Measurements from ENCODE around the gene KIF27.
"Not testable (repeated sequence)": the region's sequence is repeated elsewhere in the genome, so short reads cannot be mapped to it uniquely, and the experiment has no call there.

The KIF27 gene, protein sequence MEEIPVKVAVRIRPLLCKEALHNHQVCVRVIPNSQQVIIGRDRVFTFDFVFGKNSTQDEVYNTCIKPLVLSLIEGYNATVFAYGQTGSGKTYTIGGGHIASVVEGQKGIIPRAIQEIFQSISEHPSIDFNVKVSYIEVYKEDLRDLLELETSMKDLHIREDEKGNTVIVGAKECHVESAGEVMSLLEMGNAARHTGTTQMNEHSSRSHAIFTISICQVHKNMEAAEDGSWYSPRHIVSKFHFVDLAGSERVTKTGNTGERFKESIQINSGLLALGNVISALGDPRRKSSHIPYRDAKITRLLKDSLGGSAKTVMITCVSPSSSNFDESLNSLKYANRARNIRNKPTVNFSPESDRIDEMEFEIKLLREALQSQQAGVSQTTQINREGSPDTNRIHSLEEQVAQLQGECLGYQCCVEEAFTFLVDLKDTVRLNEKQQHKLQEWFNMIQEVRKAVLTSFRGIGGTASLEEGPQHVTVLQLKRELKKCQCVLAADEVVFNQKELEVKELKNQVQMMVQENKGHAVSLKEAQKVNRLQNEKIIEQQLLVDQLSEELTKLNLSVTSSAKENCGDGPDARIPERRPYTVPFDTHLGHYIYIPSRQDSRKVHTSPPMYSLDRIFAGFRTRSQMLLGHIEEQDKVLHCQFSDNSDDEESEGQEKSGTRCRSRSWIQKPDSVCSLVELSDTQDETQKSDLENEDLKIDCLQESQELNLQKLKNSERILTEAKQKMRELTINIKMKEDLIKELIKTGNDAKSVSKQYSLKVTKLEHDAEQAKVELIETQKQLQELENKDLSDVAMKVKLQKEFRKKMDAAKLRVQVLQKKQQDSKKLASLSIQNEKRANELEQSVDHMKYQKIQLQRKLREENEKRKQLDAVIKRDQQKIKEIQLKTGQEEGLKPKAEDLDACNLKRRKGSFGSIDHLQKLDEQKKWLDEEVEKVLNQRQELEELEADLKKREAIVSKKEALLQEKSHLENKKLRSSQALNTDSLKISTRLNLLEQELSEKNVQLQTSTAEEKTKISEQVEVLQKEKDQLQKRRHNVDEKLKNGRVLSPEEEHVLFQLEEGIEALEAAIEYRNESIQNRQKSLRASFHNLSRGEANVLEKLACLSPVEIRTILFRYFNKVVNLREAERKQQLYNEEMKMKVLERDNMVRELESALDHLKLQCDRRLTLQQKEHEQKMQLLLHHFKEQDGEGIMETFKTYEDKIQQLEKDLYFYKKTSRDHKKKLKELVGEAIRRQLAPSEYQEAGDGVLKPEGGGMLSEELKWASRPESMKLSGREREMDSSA (N-terminal part only)

GRCh38 chr9:83920927-83921707, at the start of gene KIF27:
Gene KIF27, minus strand, starts transcription at chr9:83921432. Its CDS starts 5,841 bp downstream, at chr9:83915591.
- FAIRE-seq, result peak; percentile 74

GRCh38 chr9:83969602-83970001, 48.4 kb upstream of the KIF27 start:
- FAIRE-seq, result no peak

GRCh38 chr9:83967073-83967472, 45.8 kb upstream of the KIF27 start:
- FAIRE-seq, result no peak

DNA sequence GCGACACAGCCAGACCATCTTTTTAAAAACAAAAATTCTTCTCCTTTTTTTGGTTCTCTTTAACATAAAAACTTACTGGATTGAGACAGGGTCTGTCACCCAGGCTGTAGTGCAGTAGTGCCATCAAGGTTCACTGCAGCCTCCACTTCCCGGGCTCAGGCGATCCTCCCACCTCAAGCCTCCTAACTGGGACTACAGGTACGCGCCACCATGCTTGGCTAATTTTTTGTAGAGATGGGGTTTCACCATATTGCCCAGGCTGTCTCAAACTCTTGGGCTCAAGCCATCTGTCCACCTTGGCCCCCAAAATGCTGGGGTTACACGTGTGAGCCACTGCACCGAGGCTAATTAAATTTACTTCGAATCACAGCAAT, 45.0 kb upstream of the KIF27 start:
- no peak for FAIRE-seq

GRCh38 chr9:83965350-83966208, 44.3 kb upstream of the KIF27 start:
- no peak for FAIRE-seq

- no peak for FAIRE-seq
Observed at GRCh38 chr9:83964973-83965349, 43.7 kb upstream of the KIF27 start.

GRCh38 chr9:83962165-83962564, 40.9 kb upstream of the KIF27 start:
- no peak for FAIRE-seq

- FAIRE-seq, result no peak
Observed at GRCh38 chr9:83960991-83961390, 39.8 kb upstream of the KIF27 start.

DNA sequence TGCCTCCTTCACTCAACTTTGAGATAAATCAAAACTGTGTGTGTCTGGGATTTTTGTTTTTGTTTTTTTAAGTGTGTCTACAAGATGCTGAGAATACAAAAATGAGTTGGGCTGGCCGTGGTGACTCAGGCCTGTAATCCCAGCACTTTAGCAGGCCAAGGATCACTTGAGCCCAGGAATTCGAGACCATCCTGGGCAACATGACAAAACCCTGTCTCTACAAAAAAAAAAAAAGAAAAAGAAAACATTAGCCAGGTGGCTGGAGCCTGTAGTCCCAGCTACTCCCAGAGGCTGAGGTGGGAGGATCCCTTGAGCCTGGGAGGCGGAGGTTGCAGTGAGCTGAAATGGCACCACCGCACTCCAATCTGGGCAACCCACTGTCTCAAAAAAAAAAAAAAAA, 37.8 kb upstream of the KIF27 start:
- peak; percentile 8 for FAIRE-seq

DNA sequence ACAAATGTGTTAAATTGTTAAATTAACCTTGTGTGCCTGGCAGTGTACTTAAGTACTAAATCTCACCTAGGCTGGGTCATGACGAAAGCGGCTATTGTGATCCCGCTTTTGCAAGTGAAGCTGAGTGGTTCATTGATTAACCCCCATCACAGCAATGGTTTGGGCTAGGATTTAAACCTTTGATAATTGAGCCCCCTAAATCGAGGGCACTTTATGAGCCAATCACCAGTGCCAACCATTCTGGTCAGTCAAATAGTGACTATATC, 35.9 kb upstream of the KIF27 start:
- FAIRE-seq, result no peak

- no peak for FAIRE-seq
Observed at GRCh38 chr9:83956436-83957247, 35.4 kb upstream of the KIF27 start.

DNA sequence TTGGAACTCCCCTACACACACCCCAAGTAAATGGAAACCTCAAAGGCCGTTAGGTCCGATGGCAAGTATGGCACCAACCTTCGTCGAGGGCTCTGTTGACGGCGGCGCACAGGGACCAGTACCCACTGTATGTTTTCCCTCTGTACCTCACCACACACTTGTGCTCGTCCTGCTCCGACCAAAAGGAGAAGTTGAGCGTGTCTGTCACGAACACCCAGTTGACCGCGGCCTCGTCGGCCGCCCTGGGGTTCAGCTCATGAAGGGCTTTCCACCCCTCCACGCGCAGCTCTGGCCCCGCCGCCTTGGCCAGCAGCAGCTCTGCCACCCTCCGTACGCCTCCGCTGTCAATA, 34.8 kb upstream of the KIF27 start:
- no peak for FAIRE-seq

DNA sequence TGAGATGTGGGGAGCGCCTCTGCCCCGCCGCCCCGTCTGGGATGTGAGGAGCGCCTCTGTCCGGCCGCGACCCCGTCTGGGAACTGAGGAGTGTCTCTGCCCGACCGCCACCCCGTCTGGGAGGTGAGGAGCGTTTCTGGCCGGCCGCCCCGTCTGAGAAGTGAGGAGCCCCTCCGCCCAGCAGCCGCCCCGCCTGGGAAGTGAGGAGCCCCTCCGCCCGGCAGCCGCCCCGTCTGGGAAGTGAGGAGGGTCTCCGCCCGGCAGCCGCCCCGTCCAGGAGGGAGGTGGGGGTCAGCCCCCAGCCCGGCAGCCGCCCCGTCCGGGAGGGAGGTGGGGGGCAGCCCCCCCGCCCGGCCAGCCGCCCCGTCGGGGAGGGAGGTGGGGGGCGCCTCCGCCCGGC, 26.9 kb upstream of the KIF27 start:
- not testable (repeated sequence) for FAIRE-seq

- FAIRE-seq, result no peak
Observed at GRCh38 chr9:83940590-83941303, 19.5 kb upstream of the KIF27 start.

DNA sequence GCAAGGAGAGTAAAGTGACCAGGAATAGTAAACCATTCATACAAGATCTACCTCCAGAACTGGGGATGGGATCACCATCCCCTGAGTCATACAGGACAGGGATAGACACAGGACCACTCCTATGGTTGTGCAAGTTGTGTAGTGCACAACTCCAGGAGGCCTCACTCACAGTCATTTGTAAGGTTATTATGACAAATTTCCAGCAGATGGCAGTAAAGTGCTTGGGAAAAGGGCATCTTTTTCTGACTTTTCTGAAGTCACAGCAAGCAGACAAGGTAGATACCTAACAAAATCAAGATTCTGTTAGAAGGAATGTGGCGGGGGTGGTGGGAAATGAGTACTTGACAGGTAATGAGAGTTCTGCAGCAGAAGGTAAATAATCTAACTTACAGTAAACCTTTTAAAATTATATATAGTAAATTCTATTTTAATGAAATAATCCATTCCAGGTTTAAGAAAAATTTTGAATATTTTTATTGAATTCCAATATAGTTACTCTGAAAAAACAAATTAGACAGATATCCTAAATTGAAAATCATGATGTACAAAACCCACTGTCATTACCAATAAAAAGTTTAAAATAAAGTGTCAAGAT, 16.7 kb upstream of the KIF27 start:
- FAIRE-seq, result no peak

DNA sequence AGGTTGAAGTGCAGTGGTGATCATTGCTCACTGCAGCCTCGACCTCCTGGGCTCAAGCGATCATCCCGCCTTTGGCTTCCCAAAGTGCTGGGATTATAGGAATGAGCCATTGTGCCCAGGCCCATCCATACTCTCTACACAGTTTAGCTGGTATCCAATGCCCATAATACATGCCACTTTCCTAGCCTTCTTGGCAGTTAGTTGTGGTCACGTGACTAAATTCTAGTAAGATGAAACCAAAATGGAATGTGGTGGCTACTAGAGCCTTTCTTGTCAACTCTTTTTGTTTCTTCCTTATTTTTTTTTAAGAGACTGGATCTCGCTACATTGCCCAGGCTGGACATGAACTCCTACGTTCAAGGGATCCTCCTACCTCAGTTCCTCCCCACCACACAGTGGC, 15.3 kb upstream of the KIF27 start:
- no peak for FAIRE-seq

DNA sequence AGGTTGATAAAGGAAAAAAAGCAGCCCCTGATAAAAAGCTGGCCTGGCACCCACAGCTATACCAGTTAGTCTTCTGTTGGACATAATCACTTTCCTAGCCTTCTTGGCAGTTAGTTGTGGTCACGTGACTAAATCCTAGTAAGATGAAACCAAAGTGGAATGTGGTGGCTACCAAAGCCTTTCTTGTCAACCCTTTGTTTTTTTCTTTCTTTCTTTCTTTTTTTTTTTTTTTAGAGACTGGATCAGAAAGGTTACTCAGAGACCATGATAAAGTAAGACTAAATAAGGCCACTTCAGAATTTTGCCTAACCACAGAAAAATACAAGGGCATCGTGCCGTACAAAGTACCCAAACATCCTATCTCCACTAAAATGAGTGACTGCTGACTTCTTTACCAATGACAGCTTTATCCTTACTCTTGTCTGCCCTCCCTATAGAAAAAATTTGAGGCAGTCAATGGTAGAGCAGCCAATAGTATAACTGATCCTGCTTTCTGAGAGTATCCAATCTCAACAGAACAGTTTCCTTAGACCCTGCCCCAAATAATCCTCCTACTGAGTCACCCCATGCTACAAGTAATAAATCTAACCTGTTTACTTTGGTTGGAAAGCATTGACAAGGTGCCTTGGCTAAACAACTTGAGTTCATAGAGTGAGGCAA, 14.2 kb upstream of the KIF27 start:
- FAIRE-seq, result peak; percentile 4

- no peak for FAIRE-seq
Observed at GRCh38 chr9:83934569-83935275, 13.5 kb upstream of the KIF27 start.
